ENCODE results near the gene CDH15. TPM values are rescaled to one million over a fixed set of nuclear protein-coding genes. Genes with fewer than 3 reads are reported as not detected.
"Not testable (repeated sequence)": the region's sequence is repeated elsewhere in the genome, so short reads cannot be mapped to it uniquely, and the experiment has no call there.

The CDH15 gene
- polyA plus RNA-seq, 3 donors from 2014 or later = not detected

DNA sequence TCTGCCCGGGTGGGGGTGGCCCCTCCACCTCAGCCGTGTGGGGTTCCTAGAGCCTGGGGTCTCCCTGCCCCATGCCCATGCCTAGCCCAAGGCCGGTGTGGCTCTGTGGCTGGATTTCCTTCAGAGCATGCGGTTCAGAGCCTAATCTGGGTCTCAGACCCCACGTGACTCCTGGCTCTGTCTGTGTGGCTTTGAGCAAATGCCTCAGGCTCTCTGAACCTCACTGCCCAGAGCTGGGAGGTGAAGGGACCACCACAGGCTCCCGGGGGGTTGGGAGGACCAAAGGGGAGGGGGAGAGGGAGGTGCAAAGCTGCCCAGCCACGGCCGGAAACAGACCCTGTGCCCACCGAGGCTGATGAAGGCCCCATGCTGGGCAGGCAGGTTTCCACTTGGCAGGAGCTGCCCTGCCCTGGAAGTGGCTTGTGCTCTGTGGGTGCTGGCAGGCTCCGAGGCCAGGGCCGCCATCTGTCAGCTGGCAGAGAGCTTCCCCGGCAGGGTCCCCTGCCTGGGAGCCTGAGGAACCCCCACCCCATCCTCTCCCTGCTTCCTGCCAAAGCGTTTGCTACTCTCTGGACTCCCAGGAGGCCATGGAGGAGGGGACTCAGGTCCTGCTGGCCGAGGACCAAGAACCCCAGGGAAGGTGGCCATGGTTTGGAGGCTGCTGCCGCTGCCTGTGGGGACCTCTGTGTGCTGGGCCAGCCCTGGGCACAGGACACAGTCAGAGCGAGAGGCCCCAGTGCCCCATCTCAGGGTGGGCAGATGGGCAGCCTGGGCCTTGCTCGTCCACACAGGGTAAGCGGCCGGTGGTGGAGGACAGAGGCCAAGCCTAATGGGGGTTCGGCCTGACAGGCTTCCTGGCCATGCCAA, 4.0 kb downstream of the CDH15 start:
- H3K9me3 Mint-ChIP-seq = no peaks in the 10 kb centered on the region
- no peaks in the 10 kb centered on the region for H3K27me3 Mint-ChIP-seq (ENCODE audit: low read depth in 3 of 3)
- no peak overlapping the region for H3K27ac Mint-ChIP-seq
- H3K4me1 Mint-ChIP-seq = peaks cover 6% of the 10 kb centered on the region in 2 donors
- no peaks in the 10 kb centered on the region for H3K36me3 Mint-ChIP-seq
- H3K4me3 Mint-ChIP-seq = no peak overlapping the region
- no peak for DNase-seq

GRCh38 chr16:89176147-89176690, 4.7 kb downstream of the CDH15 start:
- H3K9me3 Mint-ChIP-seq = no peaks in the 10 kb centered on the region
- DNase-seq = no peak
- no peak overlapping the region for H3K27ac Mint-ChIP-seq
- H3K4me1 Mint-ChIP-seq = peaks cover 0 to 1% of the 10 kb centered on the region in 2 donors
- no peaks in the 10 kb centered on the region for H3K27me3 Mint-ChIP-seq (ENCODE audit: low read depth in 3 of 3)
- no peaks in the 10 kb centered on the region for H3K36me3 Mint-ChIP-seq
- H3K4me3 Mint-ChIP-seq = no peak overlapping the region

GRCh38 chr16:89176717-89177116, 5.2 kb downstream of the CDH15 start:
- Mint-ChIP-seq H3K9me3 (no peaks in the 10 kb centered on the region), H3K36me3 (no peaks in the 10 kb centered on the region), H3K4me1 (peaks cover 0 to 1% of the 10 kb centered on the region in 2 donors), H3K27me3 (ENCODE audit: low read depth in 3 of 3) (no peaks in the 10 kb centered on the region), H3K27ac (no peak overlapping the region), H3K4me3 (no peak overlapping the region)
- no peak for DNase-seq

DNA sequence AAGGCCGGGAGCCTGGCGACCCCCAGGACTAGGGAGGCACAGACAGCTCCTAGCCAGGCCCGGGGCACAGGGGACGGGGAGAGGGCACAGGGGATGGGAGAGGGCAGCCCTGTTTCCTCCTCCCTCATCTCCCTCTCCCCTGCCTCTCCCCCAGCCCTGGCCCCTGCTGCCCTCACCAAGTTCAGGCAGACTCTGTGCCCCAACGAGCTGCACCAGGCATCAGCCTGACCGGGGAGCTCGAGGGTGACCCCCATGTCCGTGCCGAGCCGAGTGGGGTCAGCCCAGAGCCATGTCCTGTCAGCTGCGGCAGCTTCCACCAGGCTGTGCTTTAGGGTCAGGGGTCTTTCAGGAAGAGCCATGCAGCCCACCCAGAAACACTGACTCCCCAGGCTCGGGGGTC, 6.0 kb downstream of the CDH15 start:
- H3K27ac Mint-ChIP-seq = no peak overlapping the region
- peaks cover 0 to 1% of the 10 kb centered on the region in 2 donors for H3K4me1 Mint-ChIP-seq
- no peaks in the 10 kb centered on the region for H3K9me3 Mint-ChIP-seq
- H3K4me3 Mint-ChIP-seq = no peak overlapping the region
- DNase-seq = no peak
- no peaks in the 10 kb centered on the region for H3K27me3 Mint-ChIP-seq (ENCODE audit: low read depth in 3 of 3)
- H3K36me3 Mint-ChIP-seq = no peaks in the 10 kb centered on the region

- H3K27me3 Mint-ChIP-seq (ENCODE audit: low read depth in 3 of 3) = no peaks in the 10 kb centered on the region
- H3K4me3 Mint-ChIP-seq = no peak overlapping the region
- no peaks in the 10 kb centered on the region for H3K36me3 Mint-ChIP-seq
- no peaks in the 10 kb centered on the region for H3K9me3 Mint-ChIP-seq
- peaks cover 0 to 1% of the 10 kb centered on the region in 2 donors for H3K4me1 Mint-ChIP-seq
- no peak for DNase-seq
- H3K27ac Mint-ChIP-seq = no peak overlapping the region
These were observed 7.1 kb downstream of the CDH15 start for GRCh38 chr16:89178453-89179147.

GRCh38 chr16:89179148-89179484, 7.6 kb downstream of the CDH15 start:
- H3K4me3 Mint-ChIP-seq = no peak overlapping the region
- H3K9me3 Mint-ChIP-seq = no peaks in the 10 kb centered on the region
- H3K27me3 Mint-ChIP-seq (ENCODE audit: low read depth in 3 of 3) = peaks cover 0 to 5% (median 0%) of the 10 kb centered on the region in 3 donors
- peaks cover 0 to 1% of the 10 kb centered on the region in 2 donors for H3K4me1 Mint-ChIP-seq
- no peak overlapping the region for H3K27ac Mint-ChIP-seq
- DNase-seq = no peak
- H3K36me3 Mint-ChIP-seq = no peaks in the 10 kb centered on the region

DNA sequence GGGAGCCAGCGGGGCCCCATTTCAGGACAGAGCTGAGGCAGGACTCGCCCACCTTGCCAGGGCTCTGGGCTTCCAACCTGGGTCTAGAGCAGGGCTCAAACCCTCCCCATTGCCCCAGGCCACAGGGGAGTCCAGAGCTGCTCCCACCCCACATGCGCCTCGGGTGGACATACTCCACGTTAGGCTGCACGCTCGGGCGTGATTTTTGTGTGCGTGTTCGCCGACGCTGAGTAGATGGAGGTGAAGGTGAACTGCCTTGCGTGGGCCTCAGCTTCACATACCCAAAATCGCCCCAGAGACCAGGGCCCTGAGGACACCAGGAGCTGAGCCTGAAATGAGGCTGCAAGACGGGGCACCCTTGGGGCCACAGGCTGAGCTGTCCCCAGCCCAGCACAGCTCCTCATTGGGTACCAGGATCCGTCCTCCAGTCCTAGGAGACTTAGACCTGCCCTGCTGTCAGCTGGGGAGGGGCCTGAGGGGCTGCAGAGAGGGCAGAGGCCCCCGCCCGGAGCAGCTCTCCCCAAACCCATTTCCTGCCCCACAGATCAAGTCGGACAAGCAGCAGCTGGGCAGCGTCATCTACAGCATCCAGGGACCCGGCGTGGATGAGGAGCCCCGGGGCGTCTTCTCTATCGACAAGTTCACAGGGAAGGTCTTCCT, 8.2 kb downstream of the CDH15 start:
- Mint-ChIP-seq H3K36me3 (no peaks in the 10 kb centered on the region), H3K4me1 (no peaks in the 10 kb centered on the region), H3K27me3 (ENCODE audit: low read depth in 3 of 3) (peaks cover under 1 to 11% (median 6%) of the 10 kb centered on the region in 3 donors), H3K4me3 (no peak overlapping the region), H3K27ac (no peak overlapping the region), H3K9me3 (no peaks in the 10 kb centered on the region)
- no peak for DNase-seq

- Mint-ChIP-seq H3K9me3 (no peaks in the 10 kb centered on the region), H3K27me3 (ENCODE audit: low read depth in 3 of 3) (peaks cover 13 to 26% (median 22%) of the 10 kb centered on the region in 3 donors), H3K27ac (no peak overlapping the region), H3K4me1 (no peaks in the 10 kb centered on the region), H3K36me3 (no peaks in the 10 kb centered on the region), H3K4me3 (no peak overlapping the region)
- no peak for DNase-seq
These were observed 11.9 kb downstream of the CDH15 start for GRCh38 chr16:89183463-89183862.

GRCh38 chr16:89183975-89184676, 12.6 kb downstream of the CDH15 start:
- H3K4me1 Mint-ChIP-seq = no peaks in the 10 kb centered on the region
- peak overlapping the region in 1 of 5 donors; percentile 25 for H3K4me3 Mint-ChIP-seq
- no peaks in the 10 kb centered on the region for H3K36me3 Mint-ChIP-seq

GRCh38 chr16:89184677-89184932, 13.1 kb downstream of the CDH15 start:
- peak overlapping the region in 1 of 6 donors; percentile 1 for H3K27ac Mint-ChIP-seq
- no peak overlapping the region for H3K4me3 Mint-ChIP-seq
- H3K4me1 Mint-ChIP-seq = no peaks in the 10 kb centered on the region
- peaks cover 18 to 28% (median 24%) of the 10 kb centered on the region in 3 donors for H3K27me3 Mint-ChIP-seq (ENCODE audit: low read depth in 3 of 3)
- no peak for DNase-seq
- no peaks in the 10 kb centered on the region for H3K36me3 Mint-ChIP-seq
- no peaks in the 10 kb centered on the region for H3K9me3 Mint-ChIP-seq

More at GRCh38 chr16:89183975-89184676, 12.6 kb downstream of the CDH15 start:
- Mint-ChIP-seq H3K27ac (peak overlapping the region in 1 of 6 donors; percentile 1), H3K9me3 (no peaks in the 10 kb centered on the region), H3K27me3 (ENCODE audit: low read depth in 3 of 3) (peaks cover 16 to 28% (median 22%) of the 10 kb centered on the region in 3 donors)
- no peak for DNase-seq

DNA sequence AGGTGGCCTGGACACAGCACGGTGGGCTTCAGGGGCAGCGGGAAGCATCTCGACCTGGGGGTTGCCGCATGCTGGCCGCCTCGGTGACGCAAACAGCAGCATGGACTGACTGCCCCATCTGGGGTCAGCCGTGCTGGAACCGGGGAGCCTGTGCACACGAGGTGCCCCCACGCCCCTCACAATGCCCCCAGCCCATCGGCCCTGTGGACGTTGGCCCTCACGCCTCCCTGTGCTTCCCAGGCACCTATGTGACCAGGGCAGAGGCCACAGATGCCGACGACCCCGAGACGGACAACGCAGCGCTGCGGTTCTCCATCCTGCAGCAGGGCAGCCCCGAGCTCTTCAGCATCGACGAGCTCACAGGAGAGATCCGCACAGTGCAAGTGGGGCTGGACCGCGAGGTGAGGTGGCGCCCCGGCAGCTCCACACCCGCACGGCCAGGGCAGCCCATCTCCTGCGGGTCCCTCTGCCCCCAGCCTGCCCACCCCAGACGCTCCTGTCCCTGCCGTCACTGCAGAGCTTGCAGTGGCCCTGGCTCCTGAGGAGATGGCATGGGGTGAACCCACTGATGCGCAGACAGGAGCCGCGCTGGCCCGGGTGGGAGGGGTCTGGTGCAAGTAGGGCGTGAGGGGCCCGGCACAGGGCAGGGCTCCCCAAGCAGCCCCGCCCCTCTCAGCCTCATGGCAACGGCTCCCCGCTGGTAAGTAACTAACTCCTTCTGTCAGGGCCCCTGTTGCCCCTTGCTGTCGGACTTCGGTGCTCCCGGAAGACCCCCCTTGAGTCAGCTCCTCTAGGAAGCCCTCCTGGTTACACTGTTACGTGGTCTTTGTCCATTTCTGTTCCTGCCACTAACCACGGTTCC, 13.6 kb downstream of the CDH15 start:
- DNase-seq = peak in 2 of 3 donors; percentile 51 to 62
- H3K4me3 Mint-ChIP-seq = no peak overlapping the region

GRCh38 chr16:89185887-89186592, 14.5 kb downstream of the CDH15 start:
- H3K36me3 Mint-ChIP-seq, H3K4me3 Mint-ChIP-seq, H3K9me3 Mint-ChIP-seq, DNase-seq, H3K4me1 Mint-ChIP-seq: not testable (repeated sequence)
- Mint-ChIP-seq H3K27me3 (ENCODE audit: low read depth in 3 of 3) (peaks cover 19 to 28% (median 26%) of the 10 kb centered on the region in 3 donors), H3K27ac (peak overlapping the region in 1 of 6 donors; percentile 24)

More for the DNA sequence above, 13.6 kb downstream of the CDH15 start:
- H3K27ac Mint-ChIP-seq = peak overlapping the region in 1 of 6 donors; percentile 24
- H3K4me1 Mint-ChIP-seq = no peaks in the 10 kb centered on the region
- H3K9me3 Mint-ChIP-seq = no peaks in the 10 kb centered on the region
- H3K36me3 Mint-ChIP-seq = no peaks in the 10 kb centered on the region
- peaks cover 19 to 28% (median 26%) of the 10 kb centered on the region in 3 donors for H3K27me3 Mint-ChIP-seq (ENCODE audit: low read depth in 3 of 3)

All from immature natural killer cell (primary cell).